ENCODE results near the gene MEIS3.
"Not testable (repeated sequence)": the region's sequence is repeated elsewhere in the genome, so short reads cannot be mapped to it uniquely, and the experiment has no call there.

DNA sequence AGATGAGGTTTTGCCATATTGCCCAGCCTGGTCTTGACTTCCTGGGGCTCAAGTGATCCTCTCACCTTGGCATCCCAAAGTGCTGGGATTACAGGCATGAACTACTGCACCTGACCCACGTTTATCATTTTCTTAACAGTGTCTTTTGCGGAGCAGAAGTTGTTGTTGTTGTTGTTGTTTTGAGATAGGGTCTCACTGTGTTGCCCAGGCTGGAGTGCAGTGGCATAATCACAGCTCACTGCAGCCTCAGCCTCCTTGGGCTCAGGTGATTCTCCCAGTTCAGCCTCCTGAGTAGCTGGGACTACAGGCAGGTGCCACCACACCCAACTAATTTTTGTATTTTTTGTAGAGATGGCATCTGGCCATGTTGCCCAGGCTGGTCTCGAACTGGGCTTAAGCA is 31.7 kb downstream of the MEIS3 start:
- TF ChIP-seq, protein P1, sequence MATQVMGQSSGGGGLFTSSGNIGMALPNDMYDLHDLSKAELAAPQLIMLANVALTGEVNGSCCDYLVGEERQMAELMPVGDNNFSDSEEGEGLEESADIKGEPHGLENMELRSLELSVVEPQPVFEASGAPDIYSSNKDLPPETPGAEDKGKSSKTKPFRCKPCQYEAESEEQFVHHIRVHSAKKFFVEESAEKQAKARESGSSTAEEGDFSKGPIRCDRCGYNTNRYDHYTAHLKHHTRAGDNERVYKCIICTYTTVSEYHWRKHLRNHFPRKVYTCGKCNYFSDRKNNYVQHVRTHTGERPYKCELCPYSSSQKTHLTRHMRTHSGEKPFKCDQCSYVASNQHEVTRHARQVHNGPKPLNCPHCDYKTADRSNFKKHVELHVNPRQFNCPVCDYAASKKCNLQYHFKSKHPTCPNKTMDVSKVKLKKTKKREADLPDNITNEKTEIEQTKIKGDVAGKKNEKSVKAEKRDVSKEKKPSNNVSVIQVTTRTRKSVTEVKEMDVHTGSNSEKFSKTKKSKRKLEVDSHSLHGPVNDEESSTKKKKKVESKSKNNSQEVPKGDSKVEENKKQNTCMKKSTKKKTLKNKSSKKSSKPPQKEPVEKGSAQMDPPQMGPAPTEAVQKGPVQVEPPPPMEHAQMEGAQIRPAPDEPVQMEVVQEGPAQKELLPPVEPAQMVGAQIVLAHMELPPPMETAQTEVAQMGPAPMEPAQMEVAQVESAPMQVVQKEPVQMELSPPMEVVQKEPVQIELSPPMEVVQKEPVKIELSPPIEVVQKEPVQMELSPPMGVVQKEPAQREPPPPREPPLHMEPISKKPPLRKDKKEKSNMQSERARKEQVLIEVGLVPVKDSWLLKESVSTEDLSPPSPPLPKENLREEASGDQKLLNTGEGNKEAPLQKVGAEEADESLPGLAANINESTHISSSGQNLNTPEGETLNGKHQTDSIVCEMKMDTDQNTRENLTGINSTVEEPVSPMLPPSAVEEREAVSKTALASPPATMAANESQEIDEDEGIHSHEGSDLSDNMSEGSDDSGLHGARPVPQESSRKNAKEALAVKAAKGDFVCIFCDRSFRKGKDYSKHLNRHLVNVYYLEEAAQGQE (tag by site-specific recombination; IDR thresholded peaks at IDR 0.05), result not testable (repeated sequence)
- TF ChIP-seq BCL11A (tag by site-specific recombination; IDR thresholded peaks at IDR 0.05; ENCODE audit: low read depth); ZEB2 (tag by site-specific recombination; IDR thresholded peaks at IDR 0.05); ZNF830 (tag by site-specific recombination; IDR thresholded peaks at IDR 0.05; ENCODE audit: low read depth): not testable (repeated sequence)
- TF ChIP-seq, protein P2, sequence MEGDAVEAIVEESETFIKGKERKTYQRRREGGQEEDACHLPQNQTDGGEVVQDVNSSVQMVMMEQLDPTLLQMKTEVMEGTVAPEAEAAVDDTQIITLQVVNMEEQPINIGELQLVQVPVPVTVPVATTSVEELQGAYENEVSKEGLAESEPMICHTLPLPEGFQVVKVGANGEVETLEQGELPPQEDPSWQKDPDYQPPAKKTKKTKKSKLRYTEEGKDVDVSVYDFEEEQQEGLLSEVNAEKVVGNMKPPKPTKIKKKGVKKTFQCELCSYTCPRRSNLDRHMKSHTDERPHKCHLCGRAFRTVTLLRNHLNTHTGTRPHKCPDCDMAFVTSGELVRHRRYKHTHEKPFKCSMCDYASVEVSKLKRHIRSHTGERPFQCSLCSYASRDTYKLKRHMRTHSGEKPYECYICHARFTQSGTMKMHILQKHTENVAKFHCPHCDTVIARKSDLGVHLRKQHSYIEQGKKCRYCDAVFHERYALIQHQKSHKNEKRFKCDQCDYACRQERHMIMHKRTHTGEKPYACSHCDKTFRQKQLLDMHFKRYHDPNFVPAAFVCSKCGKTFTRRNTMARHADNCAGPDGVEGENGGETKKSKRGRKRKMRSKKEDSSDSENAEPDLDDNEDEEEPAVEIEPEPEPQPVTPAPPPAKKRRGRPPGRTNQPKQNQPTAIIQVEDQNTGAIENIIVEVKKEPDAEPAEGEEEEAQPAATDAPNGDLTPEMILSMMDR (tag by site-specific recombination; IDR thresholded peaks at IDR 0.05), result not testable (repeated sequence)

Measured in HEK293 (cell line).